GM21717 (cell line): ENCODE data around the gene COL13A1.

Source experiments
- ATAC-seq: cut with Tn5 transposase; IDR thresholded peaks from one replicate; pipeline ENCODE4 v1.9.1; 2021; ENCODE audit warnings: mild to moderate bottlenecking, moderate library complexity; ENCODE audit not compliant: unreplicated experiment

The COL13A1 gene

DNA sequence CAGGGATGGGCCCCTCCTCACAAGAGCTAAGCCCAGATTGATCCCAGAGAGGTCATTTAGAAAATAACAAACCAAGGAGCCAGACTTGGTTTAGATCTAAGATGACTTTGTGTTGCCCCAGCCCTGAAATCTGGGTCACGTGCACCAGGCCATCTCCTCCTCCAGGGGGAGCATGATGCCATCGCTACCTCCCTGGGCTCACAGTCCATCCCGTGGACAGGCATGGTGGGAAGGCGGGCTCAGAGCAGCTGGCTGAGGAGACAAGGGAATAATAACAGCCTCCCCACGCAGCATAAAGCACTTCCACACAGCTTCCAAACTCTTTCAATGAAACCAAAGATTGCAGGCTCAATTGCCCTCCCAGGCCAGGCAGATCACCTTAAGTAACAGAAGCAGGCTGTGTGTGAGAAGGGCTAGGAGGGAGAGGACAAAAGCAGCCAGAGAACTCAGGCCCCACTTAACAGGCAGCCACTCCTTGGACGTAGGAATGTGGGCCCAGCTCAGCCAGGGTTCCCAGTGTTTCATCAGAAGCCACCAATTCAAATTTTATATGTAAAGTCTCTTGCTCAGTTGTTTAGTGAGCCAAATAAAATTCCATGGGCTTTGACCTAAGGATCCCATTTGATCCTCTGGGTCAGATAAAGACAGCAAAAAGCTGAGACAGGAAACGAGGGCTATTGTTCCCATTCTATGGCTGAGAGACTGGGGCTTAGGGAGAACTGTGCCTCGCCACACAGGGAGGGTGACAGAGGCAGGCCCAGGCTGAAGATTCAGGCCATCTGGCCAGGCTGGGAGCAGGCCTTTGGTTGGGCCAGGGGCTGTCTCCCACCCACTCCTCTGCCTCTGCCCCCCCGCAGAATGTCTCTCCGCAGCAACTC, 100.2 kb downstream of the COL13A1 start:
- no peak for ATAC-seq

DNA sequence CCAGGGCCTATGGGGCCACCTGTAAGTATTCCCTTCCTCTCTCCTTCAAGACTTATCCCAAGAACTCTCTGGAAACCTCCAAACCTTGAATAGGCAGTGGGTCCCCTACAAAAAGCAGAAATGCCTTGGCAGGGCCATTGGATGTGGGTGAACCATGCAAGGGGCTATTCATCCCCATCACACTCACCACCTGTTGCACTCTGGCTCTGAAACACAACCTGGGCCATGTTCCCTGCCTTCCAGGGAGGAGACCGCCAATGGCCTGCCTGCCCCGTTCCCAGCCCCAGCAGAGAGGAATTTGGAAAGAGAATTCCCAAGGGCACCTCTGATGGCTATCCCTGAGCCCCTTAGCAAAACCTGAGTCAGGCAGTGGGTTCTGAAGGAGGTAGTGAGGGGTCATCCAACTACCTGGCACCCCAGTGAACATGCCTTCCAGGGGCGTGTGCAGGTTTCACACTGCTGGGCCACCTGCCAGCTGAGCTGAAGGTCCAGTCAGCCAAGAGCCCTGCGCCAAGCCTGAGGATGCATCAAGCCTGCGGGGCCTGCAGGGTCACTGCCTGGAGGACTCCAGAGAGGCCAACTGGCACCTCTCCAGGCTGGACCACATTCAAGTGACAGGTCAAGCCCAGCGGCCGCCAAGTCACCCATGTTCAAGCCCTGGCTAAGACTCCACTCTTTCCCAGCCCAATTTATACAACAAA, 101.3 kb downstream of the COL13A1 start:
- no peak for ATAC-seq

- no peak for ATAC-seq
These were observed 102.8 kb downstream of the COL13A1 start for GRCh38 chr10:69904533-69904932.

DNA sequence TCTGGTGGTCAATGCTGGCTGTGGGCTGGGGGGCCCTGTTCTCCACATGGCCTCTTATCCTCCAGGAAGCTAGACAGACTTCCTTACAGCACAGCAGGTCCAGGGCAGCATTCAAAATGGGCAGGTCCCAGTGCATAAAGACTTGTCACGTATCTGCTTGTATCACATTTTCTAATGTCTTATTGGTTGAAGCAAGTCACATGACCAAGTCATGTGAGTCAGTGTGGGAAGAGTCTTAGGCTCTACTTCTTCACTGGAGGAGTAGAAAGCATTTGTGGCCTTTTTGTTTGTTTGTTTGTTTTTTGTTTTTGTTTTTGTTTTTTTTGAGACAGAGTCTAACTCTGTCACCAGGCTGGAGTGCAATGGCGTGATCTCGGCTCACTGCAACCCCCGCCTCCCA, 104.7 kb downstream of the COL13A1 start:
- ATAC-seq, result no peak

GRCh38 chr10:69907517-69907916, 105.8 kb downstream of the COL13A1 start:
- ATAC-seq, result no peak

- ATAC-seq, result no peak
These were observed 106.4 kb downstream of the COL13A1 start for GRCh38 chr10:69908124-69908523.

- ATAC-seq, result no peak
These were observed 108.9 kb downstream of the COL13A1 start for GRCh38 chr10:69910561-69910960.

DNA sequence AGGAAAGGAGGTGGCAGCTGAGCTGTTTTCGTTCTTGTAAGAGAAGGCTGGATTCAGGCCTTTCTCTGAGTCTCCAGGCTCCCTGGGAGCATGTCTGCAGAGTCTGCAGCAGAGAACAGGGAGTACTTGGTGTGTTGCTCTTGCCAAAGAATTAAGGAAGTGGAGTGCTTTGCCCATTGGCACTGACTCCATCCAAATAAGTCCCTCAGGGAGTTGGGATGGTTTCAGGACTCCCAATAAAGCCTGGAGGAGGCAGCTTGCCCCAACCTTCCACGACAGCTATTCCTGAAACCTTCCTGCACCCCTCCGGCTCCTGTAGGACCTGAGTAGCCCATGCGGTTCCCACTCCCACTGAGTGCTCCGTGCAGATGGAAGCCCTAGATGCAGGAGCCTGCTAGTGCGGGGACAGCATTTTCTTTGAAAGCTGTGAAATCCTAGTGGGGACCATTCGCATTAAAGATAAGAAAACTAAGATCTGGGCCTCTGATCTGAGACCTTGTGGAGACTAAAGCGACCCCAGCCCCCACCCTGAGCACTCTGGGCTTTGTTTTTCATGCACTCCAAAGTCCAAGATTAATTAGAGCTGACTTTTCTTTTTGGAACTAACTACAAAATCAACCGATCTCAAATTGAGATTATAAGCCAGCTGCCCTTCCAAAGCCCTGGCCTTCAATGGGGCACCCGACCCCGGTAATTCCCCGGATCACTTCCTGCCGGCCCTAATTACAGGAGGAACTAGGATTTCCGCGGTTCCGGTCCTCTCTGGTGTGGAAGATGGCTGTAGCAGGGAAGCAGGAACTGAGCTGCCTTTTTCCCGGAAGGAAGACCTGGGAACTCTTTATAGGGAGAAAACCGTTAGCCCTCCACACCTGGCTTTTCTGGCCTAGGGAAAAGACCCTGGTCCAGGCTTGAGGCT, 110.2 kb downstream of the COL13A1 start:
- ATAC-seq, result no peak

GRCh38 chr10:69912589-69912988, 110.9 kb downstream of the COL13A1 start:
- no peak for ATAC-seq

DNA sequence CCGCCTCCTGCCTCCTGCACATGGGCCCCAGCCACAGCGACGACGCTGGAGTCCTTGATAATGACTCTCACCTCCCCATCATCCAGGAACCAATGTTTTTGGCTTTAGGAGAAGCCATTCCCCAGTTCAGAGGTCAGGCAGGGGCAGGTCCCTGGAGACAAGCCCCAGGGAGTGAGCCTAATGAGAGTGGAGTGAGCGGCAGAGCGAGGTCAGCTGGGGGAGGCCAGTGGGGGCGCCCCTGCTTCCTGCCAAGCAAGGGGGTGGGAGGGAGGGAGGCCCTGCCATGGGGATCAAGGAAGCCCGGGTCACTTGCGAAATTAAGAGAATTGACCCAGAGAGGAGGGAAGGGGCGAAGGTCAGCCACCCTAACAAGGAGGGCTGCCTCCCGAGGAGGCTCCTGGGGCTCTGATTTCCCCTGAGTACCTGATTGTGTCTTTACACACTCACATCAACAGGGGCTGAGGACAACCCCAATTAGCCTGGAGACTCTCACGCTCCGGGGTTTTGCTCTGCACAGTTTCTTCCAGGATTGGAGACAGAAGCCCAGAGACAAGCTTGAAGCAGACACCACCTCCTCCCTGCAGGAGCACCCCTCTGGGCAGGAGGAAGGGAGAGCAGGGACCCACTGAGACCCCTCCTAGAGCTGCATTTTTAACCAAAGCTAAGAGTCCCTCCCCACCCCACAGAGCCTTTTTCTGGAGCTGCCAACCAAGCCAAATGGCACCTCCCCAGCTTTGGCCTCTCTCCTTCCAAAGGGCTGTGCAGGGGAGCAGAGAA, 112.1 kb downstream of the COL13A1 start:
- ATAC-seq, result no peak

- ATAC-seq, result no peak
These were observed 112.9 kb downstream of the COL13A1 start for GRCh38 chr10:69914398-69915214.

DNA sequence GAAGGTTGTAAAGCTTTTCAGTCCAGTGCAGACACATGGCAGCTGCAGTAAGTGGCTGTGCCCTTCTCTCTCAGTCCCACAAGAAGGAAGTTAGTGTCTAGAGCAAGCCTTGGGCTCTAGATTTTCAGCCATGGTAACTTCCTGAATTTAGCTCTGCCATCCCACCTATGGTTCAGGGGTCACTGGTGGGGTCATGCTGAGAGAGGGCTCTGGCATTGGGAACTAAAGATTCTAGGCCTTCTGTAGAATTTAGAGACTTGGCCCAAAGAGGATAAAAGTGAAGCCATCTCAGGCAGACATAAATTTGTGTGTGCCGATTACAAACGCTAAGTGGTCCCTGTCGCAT, 113.5 kb downstream of the COL13A1 start:
- no peak for ATAC-seq

- ATAC-seq, result no peak
These were observed 114.4 kb downstream of the COL13A1 start for GRCh38 chr10:69916118-69916517.

GRCh38 chr10:69918036-69918435, 116.3 kb downstream of the COL13A1 start:
- no peak for ATAC-seq

GRCh38 chr10:69919250-69919649, 117.5 kb downstream of the COL13A1 start:
- ATAC-seq, result no peak

DNA sequence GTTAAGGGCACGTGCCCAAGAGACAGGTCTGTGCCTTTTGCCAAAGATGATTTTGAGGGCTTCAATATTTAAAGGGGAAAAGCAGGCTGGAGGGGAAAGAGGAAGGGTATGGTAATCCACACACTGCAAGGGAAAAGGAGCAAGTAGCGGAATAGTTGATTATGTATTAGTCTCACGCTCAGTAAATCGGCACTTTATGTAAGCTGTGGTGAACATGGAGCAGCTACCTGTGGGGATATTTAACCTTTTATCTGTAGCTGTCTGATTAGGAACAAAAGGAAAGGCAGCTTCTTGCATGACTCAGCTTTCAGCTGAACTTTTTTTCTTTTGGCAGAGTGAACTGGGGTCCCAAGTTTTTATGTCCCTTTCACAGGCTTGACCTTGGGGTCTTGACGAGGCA, 123.4 kb downstream of the COL13A1 start:
- ATAC-seq, result no peak

DNA sequence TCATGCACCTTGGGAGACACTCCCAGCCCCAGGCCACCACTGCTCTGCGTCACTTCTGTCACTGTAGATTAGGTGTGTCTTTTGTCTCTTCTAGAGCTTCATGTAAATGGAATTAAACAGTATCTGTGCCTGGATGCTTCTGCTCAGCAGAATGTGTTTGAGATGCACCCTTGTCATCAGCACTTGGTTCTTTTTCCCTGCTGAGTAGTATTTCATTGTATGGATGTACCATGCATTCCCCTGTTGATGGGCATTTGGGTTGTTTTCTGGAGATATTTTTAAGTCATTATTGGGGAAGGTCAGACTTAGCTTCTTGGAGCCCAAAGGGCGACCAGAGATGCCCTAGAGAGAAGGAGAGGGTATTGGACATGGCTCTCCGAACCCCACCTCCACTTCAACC, 126.6 kb downstream of the COL13A1 start:
- ATAC-seq, result no peak

DNA sequence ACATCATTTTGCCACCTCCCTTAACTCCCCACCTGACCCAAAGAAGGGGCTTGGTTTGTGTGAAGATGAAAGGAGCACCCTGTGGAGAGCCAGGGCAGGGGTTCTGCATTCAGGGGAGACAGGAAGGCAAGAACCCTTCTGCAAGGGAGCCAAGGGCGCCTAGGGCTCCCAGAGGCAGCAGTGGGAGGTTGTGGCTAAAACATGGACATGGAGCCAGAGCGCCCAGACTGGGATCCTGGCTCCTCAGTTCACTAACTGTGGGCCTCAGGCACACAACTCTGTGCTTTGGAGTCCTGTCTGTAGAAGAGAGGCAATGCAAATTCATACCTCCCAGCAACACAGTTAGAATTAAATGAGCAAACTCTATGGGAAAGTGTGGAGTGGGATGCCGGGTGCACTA, 127.9 kb downstream of the COL13A1 start:
- no peak for ATAC-seq

DNA sequence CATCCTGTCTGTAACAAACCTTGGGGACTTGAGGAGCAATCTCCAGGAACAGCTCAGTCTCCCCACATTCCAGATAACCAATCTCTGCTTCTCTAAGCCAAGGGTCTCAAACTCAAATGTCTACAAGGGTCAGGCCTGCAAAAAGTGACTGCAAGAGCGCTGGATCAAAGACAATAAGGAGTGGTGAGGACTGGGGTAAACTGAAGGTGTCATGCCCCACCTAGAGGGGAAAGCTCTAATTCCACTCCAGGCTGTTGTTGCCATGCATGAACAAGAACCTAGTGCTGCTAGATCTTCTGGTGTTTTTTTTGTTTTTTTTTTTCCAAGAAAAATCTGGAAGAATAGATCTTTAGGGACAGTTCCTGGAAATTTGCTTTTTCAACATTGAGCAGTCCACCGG, 133.1 kb downstream of the COL13A1 start:
- no peak for ATAC-seq

DNA sequence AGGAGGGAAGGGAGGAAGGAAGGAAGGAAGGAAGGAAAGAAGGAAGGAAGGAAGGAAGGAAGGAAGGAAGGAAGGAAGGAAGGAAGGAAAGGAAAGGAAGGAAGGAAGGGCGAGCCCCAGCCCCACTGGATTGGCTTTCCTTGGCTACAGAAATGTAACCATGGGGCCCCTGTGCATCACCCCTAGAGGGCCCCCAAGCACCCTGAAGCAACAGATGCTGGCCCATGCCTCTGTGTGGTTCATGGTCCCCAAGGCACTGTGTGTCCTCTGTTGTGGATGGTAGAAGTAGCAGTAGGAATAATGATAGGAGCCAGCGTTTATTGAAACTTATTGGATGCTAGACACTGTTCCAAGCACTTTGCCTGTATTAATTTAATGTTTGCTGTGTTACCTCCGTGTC, 134.4 kb downstream of the COL13A1 start:
- ATAC-seq, result no peak
